A549 (cell line): ENCODE results near the gene TLR1. TPM values are rescaled to one million over a fixed set of nuclear protein-coding genes. Genes with fewer than 3 reads are reported as not detected.
"Not testable (repeated sequence)": the region's sequence is repeated elsewhere in the genome, so short reads cannot be mapped to it uniquely, and the experiment has no call there.

Experiments
- ATAC-seq, 2 experiments: fragments of 200-7000 bp in 1 of 2; fragments of >200 bp in 1 of 2; cut with Nextera tagmentation in 1 of 2; cut with Tn5 transposase in 1 of 2; 3 replicates each; pipeline versions ENCODE4 v1.8.0 to v1.9.1; 2018 to 2020; ENCODE audit warnings: mild to moderate bottlenecking in 1 of 2, moderate library complexity in 1 of 2
- CTCF ChIA-PET: fragments of 300-600 bp; sonication (Branson Sonifier 250); formaldehyde crosslinking; extraction: SDS; loops from one replicate; lab custom pipeline; 2021; ENCODE audit warnings: antibody characterized with exemption, inconsistent platforms; lab: Yijun Ruan, JAX
- POLR2A ChIA-PET: fragments of 350-600 bp; formaldehyde crosslinking; extraction: SDS; loops from one replicate; lab custom pipeline; 2021; ENCODE audit warnings: antibody characterized with exemption, inconsistent platforms; lab: Yijun Ruan, JAX
- DNase-seq, 2 experiments: peaks; one replicate each; pipeline versions ENCODE4 v3.0.0 to v3.0.0-alpha.2; 2011 to 2016; ENCODE audit warnings: low read depth in 1 of 2, low spot score in 1 of 2
- FAIRE-seq: peaks from 2 replicates; lab custom pipeline; 2011; peaks lifted over from hg19 to GRCh38; lab: Jason Lieb, UNC
- H3K27ac ChIP-seq, 2 experiments: fragments of >200 bp; sonication (Bioruptor Twin); formaldehyde crosslinking; 3 replicates each; pipeline ENCODE4 v1.5.1; 2016 to 2017
- H3K4me1 ChIP-seq: fragments of >200 bp; sonication (Bioruptor Twin); formaldehyde crosslinking; 3 replicates; pipeline ENCODE4 v1.6.1; 2016
- H3K4me2 ChIP-seq: fragments of >200 bp; sonication (Bioruptor Twin); formaldehyde crosslinking; 3 replicates; pipeline ENCODE4 v1.6.1; 2016
- H3K4me3 ChIP-seq: fragments of >200 bp; sonication (Bioruptor Twin); formaldehyde crosslinking; 3 replicates; pipeline ENCODE4 v1.5.1; 2016
- H3K9me3 ChIP-seq: fragments of >200 bp; sonication (Bioruptor Twin); formaldehyde crosslinking; 3 replicates; pipeline ENCODE4 v1.6.1; 2016
- ATOH8 ChIP-seq: fragments of 250-450 bp; sonication (Bioruptor Pico); IDR thresholded peaks from 2 replicates; pipeline ENCODE4 v1.5.0; 2020; ENCODE audit warnings: low read depth, mild to moderate bottlenecking, moderate library complexity
- BCL3 ChIP-seq: fragments of >200 bp; sonication (Bioruptor Twin); formaldehyde crosslinking; IDR thresholded peaks from 3 replicates; pipeline ENCODE4 v1.6.1; 2016
- CHD2 ChIP-seq: fragments of 150-350 bp; IDR thresholded peaks from 2 replicates; pipeline ENCODE4 v1.6.1; 2014; ENCODE audit warnings: low read length; ENCODE audit not compliant: partially characterized antibody
- E2F6 ChIP-seq: IDR thresholded peaks from 2 replicates; pipeline ENCODE4 v1.6.1; 2012; ENCODE audit warnings: low read depth, borderline replicate concordance
- FOSL2 ChIP-seq, 2 experiments: fragments of 450-650 bp in 1 of 2; fragments of >200 bp in 1 of 2; sonication (Bioruptor Twin) in 1 of 2; formaldehyde crosslinking; IDR thresholded peaks; 2 replicates each; pipeline versions ENCODE4 v1.5.0 to v1.6.1; 2016 to 2020; ENCODE audit warnings: mild to moderate bottlenecking in 1 of 2, moderate library complexity in 1 of 2
- FOXS1 ChIP-seq: fragments of 250-450 bp; sonication (Bioruptor Pico); IDR thresholded peaks from 2 replicates; pipeline ENCODE4 v1.5.0; 2020; ENCODE audit warnings: mild to moderate bottlenecking, moderate library complexity
- HMGXB4 ChIP-seq: fragments of 250-450 bp; sonication (Bioruptor Pico); IDR thresholded peaks from 2 replicates; pipeline ENCODE4 v1.5.0; 2021; ENCODE audit warnings: mild to moderate bottlenecking, moderate library complexity, borderline replicate concordance
- HOXB5 ChIP-seq: fragments of 250-450 bp; sonication (Bioruptor Pico); IDR thresholded peaks from 2 replicates; pipeline ENCODE4 v1.5.0; 2020; ENCODE audit warnings: mild to moderate bottlenecking, moderate library complexity
- JUN ChIP-seq, 2 experiments: fragments of >200 bp; sonication (Bioruptor Twin); formaldehyde crosslinking; IDR thresholded peaks; 2 replicates in 1 of 2; 3 replicates in 1 of 2; pipeline ENCODE4 v1.6.1; 2016 to 2017
- JUNB ChIP-seq: fragments of >200 bp; sonication (Bioruptor Twin); formaldehyde crosslinking; IDR thresholded peaks from 2 replicates; pipeline ENCODE4 v1.6.1; 2016
- KDM1A ChIP-seq: fragments of 200-600 bp; sonication (generic); IDR thresholded peaks from 2 replicates; pipeline ENCODE4 v1.6.1; 2016; ENCODE audit warnings: low read depth, mild to moderate bottlenecking
- MYC ChIP-seq: IDR thresholded peaks from 2 replicates; pipeline ENCODE4 v1.6.1; 2012; ENCODE audit warnings: mild to moderate bottlenecking, inconsistent platforms, low read length, improper control_type of control experiment, borderline replicate concordance
- PBX3 ChIP-seq: IDR thresholded peaks from 2 replicates; pipeline ENCODE4 v1.6.1; 2012
- PHF8 ChIP-seq: fragments of 200-600 bp; sonication (generic); IDR thresholded peaks from 2 replicates; pipeline ENCODE4 v1.6.1; 2016; ENCODE audit warnings: low read depth, mild to moderate bottlenecking, antibody characterized with exemption, moderate library complexity, borderline replicate concordance
- RAD21 ChIP-seq, 2 experiments: fragments of >200 bp in 1 of 2; sonication (Bioruptor Twin) in 1 of 2; formaldehyde crosslinking in 1 of 2; IDR thresholded peaks in 1 of 2; conservative IDR thresholded peaks in 1 of 2; 2 replicates in 1 of 2; 3 replicates in 1 of 2; pipeline ENCODE4 v1.6.1; 2012 to 2018; ENCODE audit warnings: inconsistent platforms in 1 of 2
- RCOR1 ChIP-seq: fragments of 150-350 bp; IDR thresholded peaks from 2 replicates; pipeline ENCODE4 v1.6.1; 2014; ENCODE audit warnings: antibody characterized with exemption, low read length, low read depth
- RNF2 ChIP-seq: fragments of 200-600 bp; sonication (generic); IDR thresholded peaks from 2 replicates; pipeline ENCODE4 v1.6.1; 2016; ENCODE audit warnings: low read depth, mild to moderate bottlenecking, antibody characterized with exemption, moderate library complexity, borderline replicate concordance
- TFCP2L1 ChIP-seq: fragments of 250-450 bp; sonication (Bioruptor Pico); IDR thresholded peaks from 2 replicates; pipeline ENCODE4 v1.5.0; 2021; ENCODE audit warnings: mild to moderate bottlenecking
- ZFP36 ChIP-seq: fragments of 450-650 bp; IDR thresholded peaks from 2 replicates; pipeline ENCODE4 v1.6.1; 2014; ENCODE audit warnings: borderline replicate concordance; ENCODE audit not compliant: partially characterized antibody
- ZSCAN20 ChIP-seq: fragments of 250-450 bp; sonication (Bioruptor Pico); IDR thresholded peaks from 2 replicates; pipeline ENCODE4 v1.8.0; 2022; ENCODE audit warnings: mild to moderate bottlenecking, moderate library complexity
- WGBS: methylation state at CpG from one replicate; pipeline ENCODE4 v1.1.6; 2017; ENCODE audit errors: missing lambda C conversion rate; 5-methylcytosine and 5-hydroxymethylcytosine counted together
- polyA plus RNA-seq, 4 experiments: library from polyadenylated mRNA; depleted of rRNA in 3 of 4; stranded (reverse); fragments of >200 nt; fragmentation: RNase III in 1 of 4; extraction: RNeasy Plus Mini Kit Qiagen cat#74134 plus additional on column Dnase treatment in 1 of 4; gene quantifications; 2 replicates in 3 of 4; 3 replicates in 1 of 4; pipeline ENCODE4 v1.2.3, GENCODE V29; 2011 to 2017

Gene TLR1
- polyA plus RNA-seq, 2 of the 4 experiments (the other 2 are of a cell fraction): 0.83 to 2.6 TPM

- Histone ChIP-seq H3K4me3 (no peak overlapping the region), H3K9me3 (no peaks in the 10 kb centered on the region), H3K4me1 (no peaks in the 10 kb centered on the region), H3K27ac (no peak overlapping the region), H3K4me2 (no peak overlapping the region)
- ChIA-PET CTCF (interaction anchor here (1.8 kb wide), 1 partner anchor 43 kb away, joined by 3 read pairs; no protein-coding TSS in a partner anchor), POLR2A (no interaction called here)
- WGBS: 88% methylated on average over 3 of the region's 3 CpGs
- DNase-seq (no peak), ATAC-seq (no peak), FAIRE-seq (no peak)
- TF ChIP-seq HMGXB4 (CRISPR knock-in tag): no peak
Observed at GRCh38 chr4:38815885-38816782, 11.5 kb upstream of the TLR1 start.

- Histone ChIP-seq H3K4me2 (no peak overlapping the region), H3K4me3 (no peak overlapping the region), H3K9me3 (no peaks in the 10 kb centered on the region), H3K4me1 (no peaks in the 10 kb centered on the region), H3K27ac (no peak overlapping the region)
- DNase-seq (no peak), FAIRE-seq (no peak), ATAC-seq (no peak)
- 92% methylated on average over 3 of the region's 3 CpGs for WGBS
- POLR2A ChIA-PET: no interaction called here
- TF ChIP-seq JUN (IDR thresholded peaks at IDR 0.05) (no peak), TFCP2L1 (CRISPR knock-in tag) (no peak), PHF8 (no peak), RAD21 (conservative IDR thresholded peaks at IDR 0.05 in 1 of 2, IDR thresholded peaks at IDR 0.05 in 1 of 2) (no peak), RCOR1 (no peak), E2F6 (no peak)
- TF ChIP-seq, all 56 proteins: peak for 0
- CTCF ChIA-PET: interaction anchor here (0.9 kb wide), 1 partner anchor 34 kb away, joined by 3 read pairs; no protein-coding TSS in a partner anchor
Observed at GRCh38 chr4:38814386-38814785, 9.8 kb upstream of the TLR1 start.

- Histone ChIP-seq H3K4me1 (no peaks in the 10 kb centered on the region), H3K27ac (no peak overlapping the region), H3K4me3 (no peak overlapping the region), H3K9me3 (no peaks in the 10 kb centered on the region), H3K4me2 (no peak overlapping the region)
- CTCF ChIA-PET: interaction anchor here (0.7 to 1.4 kb wide), 2 partner anchors 52 to 579 kb away, joined by 3 to 5 read pairs; no protein-coding TSS in a partner anchor
- no peak for ATAC-seq
- FAIRE-seq: no peak
- POLR2A ChIA-PET: no interaction called here
- DNase-seq: no peak
- WGBS: 88% methylated on average over 6 of the region's 6 CpGs
- TF ChIP-seq FOSL2 (IDR thresholded peaks at IDR 0.05) (no peak), FOSL2 (CRISPR knock-in tag; IDR thresholded peaks at IDR 0.05) (no peak), ZFP36 (no peak), BCL3 (no peak), FOXS1 (CRISPR knock-in tag) (no peak), HOXB5 (no peak), KDM1A (no peak), ATOH8 (CRISPR knock-in tag) (no peak), CHD2 (no peak), MYC (no peak), RCOR1 (no peak), RNF2 (no peak), ZSCAN20 (CRISPR knock-in tag) (no peak), JUNB (no peak), PBX3 (no peak)
Observed at GRCh38 chr4:38811297-38811696, 6.7 kb upstream of the TLR1 start.

GRCh38 chr4:38807462-38807861 lies 2.9 kb upstream of the TLR1 start:
- DNase-seq, H3K4me3 ChIP-seq, FAIRE-seq, H3K4me2 ChIP-seq, POLR2A ChIA-PET, CTCF ChIA-PET, ATAC-seq, H3K4me1 ChIP-seq, H3K27ac ChIP-seq, H3K9me3 ChIP-seq: not testable (repeated sequence)
- WGBS: 70% methylated on average over 2 of the region's 29 CpGs
